NCI-H510A treated with DMSO at 0.1 percent for 48 hours (cell line): Measurements from ENCODE around the gene CHD9.
"Not testable (repeated sequence)": the region's sequence is repeated elsewhere in the genome, so short reads cannot be mapped to it uniquely, and the experiment has no call there.

Source experiments
- DNase-seq: peaks from one replicate; lab custom pipeline; 2025; lab: John Stamatoyannopoulos, UW

The CHD9 gene

DNA sequence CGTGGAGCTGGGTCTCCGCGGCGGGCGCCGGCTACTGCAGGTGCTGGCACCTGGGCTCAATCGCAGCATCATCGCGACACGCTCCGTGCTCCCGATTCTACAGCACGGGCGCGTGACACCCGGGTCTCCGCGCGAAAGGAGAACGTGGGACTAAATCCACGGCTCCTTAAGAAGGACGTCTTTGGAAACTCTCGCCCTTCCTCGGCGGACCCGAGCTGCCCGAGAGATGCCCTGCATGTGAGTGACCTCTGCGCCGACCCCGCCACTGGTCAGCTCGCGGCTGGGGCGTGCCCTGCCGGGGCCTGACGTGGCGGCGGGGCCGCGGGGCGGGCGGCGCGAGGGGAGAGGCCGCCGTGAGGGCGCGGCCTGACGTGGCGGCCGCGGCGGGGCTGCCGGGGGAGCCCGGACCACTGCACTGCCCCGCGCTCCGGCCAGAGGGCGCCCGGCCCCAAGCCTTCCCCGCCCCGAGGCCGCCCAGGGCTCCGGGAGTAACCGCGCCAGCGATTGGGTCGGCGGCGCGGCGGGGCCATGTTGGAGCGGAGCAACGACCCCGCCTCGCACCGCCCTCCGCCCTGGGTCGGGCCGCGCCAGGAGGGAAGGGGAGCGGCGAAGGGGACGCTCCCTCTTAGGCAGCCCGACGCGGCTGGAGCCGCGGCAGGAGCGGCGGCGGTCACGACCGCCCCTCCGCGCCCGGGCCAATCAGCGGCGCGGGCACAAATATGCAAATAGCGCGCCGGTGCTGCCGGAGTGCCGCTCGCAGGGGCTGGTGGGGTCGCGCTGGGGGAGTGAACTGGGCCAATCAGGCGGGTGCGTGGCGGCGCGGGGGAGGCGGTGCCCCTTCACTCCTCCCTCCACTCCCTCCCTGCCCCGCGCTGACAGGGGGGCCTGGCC is 75.6 kb downstream of the CHD9 start:
- peak; percentile 96 for DNase-seq

DNA sequence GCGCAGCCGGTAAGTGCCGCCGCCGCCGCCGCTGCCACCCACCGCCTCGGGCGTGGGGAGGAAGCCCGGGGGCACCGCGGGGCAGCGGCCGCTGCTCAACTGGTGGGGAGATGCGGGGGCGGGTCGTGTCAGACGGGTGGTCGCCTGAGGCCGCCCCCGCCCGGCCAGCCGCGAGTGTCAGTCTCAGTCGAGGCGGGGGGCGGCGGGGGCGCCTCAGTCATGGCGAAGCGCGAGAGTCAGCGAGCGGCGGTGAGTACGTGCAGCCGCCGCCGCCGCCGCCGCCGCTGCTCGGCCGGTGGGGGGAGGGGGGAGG is 76.2 kb downstream of the CHD9 start:
- no peak for DNase-seq

DNA sequence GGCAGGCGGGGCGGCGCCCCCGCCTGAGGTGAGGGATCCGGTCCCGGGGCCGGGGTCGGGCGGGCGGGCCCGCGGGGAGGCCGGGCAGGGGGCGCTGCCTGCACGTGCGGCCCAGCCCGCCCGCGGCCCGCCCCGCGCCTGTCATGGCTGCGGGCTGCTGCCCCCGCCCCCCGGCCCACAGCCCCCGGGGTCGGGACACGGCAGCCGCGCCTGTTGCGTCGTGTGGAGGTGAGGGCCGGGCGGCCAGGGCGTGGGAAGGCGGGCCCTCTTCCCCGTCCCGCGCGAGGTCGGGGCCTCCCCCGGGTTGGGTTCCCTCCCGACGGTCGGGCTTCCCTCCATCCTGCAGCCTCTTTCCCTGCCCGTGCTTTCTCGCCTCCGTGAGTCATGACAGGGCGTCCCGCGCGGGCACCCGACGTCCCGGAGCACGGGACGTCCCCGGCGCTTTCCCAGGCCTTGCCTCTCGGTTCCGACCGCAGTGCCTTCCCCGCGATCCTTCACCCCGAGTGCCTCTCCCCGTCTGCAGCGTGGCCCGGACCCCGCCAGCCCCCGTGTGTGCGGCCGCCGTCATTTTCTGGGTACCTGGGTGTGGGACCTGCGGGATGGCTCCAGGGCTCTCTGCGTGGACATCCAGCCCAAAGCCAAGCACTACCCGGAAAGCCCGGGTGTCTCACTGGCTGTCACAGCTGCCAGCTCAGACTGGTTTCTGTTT is 76.7 kb downstream of the CHD9 start:
- DNase-seq = no peak

DNA sequence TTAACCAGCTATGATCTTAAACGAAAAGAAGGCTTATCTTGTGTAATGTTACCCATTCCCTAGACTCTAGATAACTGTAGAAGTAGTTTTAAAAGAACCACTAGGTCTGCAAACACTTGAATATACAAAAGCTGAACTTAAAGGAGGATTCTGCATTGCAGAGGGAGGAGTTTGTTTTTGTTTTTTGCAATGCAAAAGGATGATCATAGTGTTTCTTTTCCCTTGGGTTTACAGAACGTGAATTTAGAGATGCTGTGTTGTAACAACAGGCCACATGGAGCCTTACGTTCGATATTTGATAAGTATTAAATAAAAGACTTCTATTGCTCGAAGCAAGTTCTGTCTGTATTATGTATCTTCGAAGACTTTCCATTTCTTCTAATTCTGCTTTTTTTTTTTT is 77.6 kb downstream of the CHD9 start:
- DNase-seq = no peak

DNA sequence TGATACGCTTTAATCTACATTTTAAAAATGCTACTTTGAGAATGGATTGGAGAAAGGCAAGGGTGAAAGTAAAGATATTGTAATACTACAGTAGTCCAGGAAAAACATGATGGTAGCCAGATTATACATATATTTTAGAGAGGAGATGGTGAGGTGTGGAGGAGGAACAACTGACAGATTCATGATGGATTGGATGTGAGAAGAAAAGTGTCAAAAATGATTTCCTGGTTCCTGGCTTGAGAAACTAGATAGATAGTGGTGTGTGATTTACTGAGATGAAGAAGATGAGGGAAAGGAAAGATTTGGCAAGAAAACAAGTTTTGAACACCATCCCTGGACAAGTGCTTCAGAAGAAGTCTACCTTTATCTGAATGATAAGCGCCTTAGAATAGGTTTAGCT is 80.5 kb downstream of the CHD9 start:
- DNase-seq = no peak

DNA sequence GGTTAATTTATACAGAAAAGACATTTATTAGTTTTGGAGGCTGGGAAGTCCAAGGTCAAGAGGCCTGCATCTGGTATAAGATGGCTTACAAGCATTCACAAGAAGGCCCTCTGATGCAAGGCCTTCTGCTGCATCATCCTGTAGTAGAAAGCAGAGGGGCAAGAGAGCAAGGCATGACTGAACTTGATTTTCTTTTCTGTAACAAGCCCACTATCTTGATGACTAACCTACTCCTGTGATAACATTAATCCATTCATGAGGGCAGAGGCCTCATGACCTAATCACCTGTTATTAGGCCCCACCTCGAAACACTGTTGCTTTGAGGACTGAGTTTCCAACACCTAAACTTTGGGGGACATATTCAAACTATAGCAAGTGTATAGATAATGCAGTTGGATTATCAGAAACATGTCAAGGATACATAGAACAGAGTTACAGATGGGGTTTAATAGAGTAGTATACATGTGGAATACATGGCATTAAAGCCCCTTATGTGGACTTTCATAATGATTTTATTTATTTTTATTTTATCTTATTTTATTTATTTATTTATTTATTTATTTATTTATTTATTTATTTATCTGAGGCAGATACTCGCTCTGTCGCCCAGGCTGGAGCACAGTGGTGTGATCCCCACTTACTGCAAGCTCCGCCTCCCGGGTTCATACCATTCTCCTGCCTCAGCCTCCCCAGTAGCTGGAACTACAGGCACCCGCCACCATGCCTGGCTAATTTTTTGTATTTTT is 88.2 kb downstream of the CHD9 start:
- DNase-seq = no peak

DNA sequence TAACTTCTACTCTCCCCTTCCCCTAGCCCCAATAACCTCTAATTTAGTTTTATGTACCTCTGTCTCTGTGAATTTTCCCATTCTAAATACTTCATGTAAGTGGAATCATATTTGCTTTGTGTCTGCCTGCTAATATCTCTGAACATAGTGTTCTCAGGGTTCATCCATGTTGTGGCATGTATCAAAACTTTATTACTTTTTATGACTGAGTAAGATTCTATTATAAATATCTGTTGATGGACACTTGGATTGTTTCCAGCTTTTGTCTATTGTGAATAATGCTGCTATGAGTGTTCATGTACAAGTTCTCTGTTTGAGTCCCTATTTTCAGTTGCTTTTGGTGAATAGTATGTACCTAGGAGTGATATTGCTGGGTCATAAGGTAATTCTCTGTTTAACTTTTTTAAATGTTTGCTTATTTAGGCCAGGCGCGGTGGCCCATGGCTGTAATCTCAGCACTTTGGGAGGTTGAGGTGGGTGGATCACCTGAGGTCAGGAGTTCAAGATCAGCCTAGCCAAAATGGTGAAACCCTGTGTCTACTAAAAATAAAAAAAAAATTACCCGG is 92.8 kb downstream of the CHD9 start:
- DNase-seq = no peak

DNA sequence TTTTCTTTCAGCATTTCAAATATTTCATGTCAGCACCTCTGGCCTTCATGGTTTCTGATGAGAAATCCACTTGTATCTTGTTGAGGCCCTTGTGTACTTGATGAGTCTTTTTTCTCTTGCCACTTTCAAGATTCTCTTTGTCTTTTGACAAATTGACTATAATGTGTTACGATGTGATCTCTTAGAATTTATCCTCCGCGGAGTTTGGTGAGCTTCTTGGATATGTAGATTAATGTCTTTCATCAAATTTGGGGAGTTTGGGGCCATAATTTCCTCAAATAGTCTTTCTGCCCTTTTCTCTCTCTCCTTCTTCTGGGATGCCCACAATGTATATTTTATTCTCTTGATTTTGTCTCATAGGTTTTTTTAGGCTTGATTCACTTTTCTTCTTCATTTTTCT is 96.0 kb downstream of the CHD9 start:
- DNase-seq = no peak

DNA sequence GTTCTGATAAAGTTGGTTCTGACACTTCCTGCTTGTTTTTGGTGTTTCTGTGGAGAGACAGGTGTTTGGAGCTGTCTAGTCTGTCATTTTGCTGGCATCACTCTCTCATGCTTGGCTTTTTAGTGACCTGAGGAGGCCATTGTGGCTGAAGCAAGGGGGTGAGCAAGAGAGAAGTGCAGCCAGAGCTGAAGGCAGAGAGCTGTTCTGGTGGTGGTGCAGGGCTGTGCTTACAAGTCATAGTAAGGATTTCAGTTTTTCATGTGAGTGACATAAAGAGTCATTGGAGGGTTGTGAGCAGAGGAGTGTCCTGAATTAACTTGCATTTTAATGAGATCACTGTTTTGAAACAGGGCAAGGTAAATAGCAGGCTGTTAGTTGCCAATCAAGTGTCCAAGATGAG is 97.5 kb downstream of the CHD9 start:
- DNase-seq = no peak

DNA sequence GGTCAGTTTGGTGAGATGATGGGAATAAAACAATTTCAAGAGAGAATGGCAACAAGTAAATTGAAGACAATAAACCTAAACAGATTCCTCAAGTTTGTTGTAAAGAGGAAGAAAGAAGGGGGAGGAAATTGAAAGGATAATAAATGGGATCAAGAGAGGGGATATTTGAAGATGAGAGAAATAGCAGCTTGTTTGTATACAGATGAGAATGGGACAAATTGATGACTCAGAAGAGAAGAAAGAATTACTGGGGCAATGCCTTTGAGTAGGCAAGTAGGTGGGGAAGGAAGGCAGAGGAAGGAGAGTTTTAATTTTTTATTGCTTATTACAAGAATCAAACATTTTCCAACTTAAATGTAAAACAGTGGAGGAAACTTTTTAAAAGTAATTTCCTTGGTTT is 98.3 kb downstream of the CHD9 start:
- no peak for DNase-seq

DNA sequence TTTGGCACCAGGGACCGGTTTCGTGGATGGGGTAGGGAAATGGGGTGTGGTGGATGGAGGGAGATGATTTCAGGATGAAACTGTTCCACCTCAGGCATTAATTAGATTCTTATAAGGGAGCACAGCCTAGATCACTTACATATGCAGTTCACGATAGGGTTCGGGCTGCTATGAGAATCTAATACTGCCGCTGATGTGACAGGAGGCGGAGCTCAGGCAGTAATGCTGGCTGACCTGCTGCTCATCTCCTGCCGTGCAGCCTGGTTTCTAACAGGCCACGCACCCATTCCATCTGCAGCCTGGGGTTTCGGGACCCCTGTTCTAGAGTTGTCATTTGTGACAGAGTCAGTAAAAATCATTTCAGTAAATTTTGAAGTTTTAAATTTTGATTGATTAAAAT is 99.7 kb downstream of the CHD9 start:
- DNase-seq = peak; percentile 46

DNA sequence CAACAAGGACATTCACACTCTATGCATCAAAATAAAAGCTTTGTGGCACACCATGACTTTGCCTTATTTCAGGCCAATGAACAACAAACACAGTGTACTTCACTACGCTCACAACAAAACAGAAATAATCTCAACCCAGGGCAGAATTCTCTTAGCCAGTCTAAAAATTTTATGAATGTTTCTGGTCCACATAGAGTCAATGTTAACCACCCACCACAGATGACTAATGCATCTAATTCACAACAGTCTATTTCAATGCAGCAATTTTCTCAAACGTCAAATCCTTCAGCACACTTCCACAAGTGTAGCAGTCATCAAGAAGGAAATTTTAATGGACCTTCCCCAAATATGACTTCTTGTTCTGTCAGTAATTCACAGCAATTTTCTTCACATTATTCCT is 101.7 kb downstream of the CHD9 start:
- DNase-seq = no peak

DNA sequence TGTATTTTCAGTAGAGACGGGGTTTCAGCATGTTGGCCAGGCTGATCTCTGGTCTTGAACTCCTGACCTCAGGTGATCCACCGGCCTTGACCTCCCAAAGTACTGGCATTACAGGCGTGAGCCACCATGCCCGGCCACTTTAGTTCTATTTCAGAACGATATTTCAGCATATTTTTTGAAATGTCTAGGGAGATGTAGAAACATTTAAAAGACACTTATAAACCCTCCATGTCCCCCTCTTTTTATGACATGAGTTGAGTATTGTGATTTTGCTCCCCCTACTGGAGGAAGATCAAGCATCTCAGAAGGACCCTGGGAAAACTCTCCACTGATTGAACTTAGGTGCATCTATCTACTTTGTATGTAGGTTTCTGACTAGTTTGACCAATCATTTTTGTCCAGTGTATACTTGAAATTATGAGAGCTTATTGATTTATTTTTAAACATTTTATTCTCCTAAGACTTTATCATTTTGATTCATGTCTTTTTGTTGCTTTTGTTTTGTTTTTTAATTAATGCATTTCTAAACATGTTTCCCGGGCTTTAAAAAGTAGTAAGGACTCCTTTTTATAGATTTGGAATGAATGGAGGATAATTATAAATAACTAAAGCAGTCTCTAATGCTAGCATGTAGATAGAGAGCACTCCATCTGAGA is 105.1 kb downstream of the CHD9 start:
- DNase-seq = peak; percentile 13

DNA sequence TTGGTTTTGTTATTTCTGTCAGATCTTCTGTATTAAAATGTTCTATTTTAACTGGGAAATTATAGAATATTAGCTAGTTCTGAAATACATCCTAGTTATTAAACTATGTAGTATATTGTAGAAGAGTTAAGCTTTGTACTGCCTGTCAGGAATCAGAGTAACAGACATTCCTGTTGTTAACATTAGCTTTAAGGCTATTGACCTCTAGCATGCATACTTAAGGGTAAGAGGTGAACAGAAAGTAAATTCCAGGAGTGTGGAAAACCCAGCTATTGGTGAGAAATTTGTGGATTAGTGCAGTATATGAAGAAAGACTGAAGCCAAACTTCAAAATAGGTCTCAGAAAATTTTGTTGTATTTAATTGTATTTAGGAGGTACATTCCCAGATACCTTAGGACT is 111.3 kb downstream of the CHD9 start:
- no peak for DNase-seq

DNA sequence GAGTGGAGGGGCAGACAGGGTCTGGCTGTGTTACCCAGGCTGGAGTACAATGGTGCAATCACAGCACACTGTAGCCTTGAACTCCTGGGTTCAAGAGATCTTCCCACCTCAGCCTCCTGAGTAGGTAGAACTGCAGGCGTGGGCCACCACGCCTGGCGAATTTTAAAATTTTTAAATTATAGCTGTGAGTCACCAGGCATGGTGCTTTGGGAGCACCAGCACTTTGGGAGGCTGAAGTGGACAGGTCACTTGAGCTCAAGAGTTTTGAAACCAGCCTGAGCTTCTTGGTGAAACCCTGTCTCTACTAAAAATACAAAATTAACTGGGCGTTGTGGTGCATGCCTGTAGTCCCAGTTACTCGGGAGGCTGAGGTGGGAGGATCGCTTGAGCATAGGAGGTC is 114.0 kb downstream of the CHD9 start:
- DNase-seq = no peak

DNA sequence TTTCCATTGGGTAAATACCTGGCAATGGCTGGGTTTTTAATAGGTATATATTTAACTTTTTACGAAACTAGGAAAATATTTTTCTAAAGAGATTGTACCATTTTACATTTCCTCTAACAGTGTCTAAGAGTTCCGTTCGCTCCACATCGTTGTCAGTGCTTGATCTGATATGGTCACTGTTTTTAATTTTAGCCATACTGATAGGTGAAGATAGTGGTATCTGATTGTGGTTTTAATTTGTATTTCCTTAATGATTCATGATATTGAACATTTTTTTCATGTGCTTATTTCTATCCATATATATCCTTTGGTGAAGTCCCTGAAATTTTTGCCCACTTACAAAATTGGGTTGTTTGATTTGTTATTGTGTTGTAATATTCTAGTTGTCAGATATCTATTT is 117.7 kb downstream of the CHD9 start:
- no peak for DNase-seq

DNA sequence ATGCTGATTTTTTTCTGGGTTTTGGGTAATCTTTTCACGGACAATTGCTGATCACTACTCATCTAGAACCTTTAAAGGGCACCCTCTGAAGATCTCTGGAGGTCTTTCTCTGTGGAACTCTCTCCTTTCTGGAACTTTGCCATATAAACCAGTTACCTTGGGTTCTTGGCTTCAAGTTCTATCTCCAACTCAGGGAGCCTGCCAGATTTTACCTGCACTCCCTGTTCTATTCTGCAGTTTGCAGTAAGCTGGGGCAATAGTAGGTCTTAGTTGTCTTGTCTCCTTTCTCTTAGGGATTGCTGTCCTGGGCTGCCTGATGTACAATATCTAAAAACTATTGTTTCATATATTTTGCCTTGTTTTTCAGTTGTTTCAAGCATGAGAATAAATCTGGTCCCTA is 120.3 kb downstream of the CHD9 start:
- no peak for DNase-seq

DNA sequence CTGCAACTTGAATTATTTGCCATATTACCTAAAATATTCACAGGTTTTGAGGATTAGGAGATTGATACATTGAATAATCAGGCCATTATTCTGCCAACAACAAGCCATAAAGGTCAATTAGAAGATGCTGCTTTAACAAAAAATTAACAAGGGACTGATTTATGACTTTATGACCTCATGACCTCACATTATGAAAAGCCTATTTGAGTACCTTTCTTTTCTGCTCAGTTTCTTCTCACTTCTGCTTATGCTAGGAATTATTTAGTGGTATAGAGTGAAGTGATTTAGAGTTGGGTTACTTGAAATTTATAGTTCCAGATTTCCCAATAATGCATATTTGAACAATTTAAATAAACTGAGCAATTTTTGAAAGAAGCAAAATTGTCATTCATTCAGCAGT is 121.6 kb downstream of the CHD9 start:
- DNase-seq = no peak

DNA sequence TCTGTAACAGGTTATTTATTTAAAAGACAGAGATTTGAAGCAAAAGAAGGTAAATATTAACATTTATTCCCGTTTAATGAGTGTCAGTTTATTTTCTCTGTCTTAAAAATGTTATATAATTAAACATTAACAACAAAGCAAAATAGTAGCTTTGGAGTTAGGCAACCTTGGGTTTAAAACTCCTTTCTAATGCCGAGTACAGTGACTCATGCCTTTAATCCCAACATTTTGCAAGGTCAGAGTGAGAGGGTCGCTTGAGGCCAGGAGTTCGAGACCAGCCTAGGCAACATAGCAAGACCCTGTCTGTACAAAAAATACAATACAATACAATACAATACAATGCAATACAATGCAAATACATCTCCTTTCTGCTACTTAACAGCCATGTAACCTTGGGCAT is 128.7 kb downstream of the CHD9 start:
- no peak for DNase-seq

DNA sequence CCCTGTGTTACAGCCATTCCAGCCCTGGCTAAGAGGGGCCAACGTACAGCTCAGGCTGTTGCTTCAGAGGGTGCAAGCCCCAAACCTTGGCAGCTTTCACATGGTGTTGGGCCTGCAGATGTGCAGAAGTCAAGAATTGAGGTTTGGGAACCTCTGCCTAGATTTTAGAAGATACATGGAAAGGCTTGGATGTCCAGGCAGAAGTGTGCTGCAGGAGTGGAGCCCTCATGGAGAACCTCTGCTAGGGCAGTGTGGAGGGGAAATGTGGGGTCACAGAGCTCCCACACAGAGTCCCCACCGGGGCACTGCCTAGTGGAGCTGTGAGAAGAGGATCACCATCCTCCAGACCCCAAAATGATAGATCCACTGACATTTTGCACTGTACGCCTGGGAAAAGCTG is 130.9 kb downstream of the CHD9 start:
- not testable (repeated sequence) for DNase-seq

DNA sequence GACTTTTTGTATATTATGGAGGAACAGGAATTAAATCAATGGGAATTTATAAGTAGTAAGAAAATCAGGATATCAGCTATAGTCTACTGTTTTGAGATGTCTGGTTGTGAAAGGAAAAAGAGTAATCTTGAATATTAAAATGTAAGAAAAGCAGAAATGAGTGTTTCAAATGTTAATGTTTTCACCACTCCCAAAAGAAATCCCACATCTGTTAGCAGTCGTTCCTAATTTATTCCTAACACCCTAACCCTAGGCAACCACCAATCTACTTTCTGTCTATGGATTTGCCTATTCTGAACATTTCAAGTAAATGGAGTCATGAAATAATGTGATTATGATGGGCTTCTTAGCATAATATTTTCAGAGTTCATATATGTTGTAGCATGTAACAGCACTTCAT is 133.0 kb downstream of the CHD9 start:
- no peak for DNase-seq

DNA sequence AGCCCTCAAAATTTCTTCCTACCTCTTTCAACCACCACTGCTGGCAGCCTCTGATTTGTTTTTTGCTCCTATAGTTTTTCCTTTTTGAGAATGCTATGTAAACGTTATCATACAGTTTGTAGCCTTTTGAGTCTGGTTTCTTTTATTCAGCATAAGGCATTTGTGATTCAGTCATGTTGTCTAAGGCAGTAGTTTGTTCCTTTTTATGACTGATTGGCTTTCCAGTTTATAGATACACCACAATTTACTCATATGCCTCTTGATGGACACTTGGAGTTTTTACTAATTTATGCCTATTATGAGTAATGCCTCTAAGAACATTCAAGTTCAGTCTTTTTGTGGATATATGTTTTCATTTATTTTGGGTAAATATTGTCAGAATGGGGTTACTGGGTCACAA is 136.6 kb downstream of the CHD9 start:
- no peak for DNase-seq
